RPMI8226 (cell line): ENCODE results near the gene GARS1.

Experiments used
- DNase-seq: peaks from one replicate; pipeline ENCODE4 v3.0.0-alpha.2; 2015

Gene GARS1

GRCh38 chr7:30657131-30657530 is 62.5 kb downstream of the GARS1 start:
- DNase-seq, result no peak

GRCh38 chr7:30658479-30659074 is 63.9 kb downstream of the GARS1 start:
- DNase-seq, result no peak

- no peak for DNase-seq
Measured at GRCh38 chr7:30659312-30659711, 64.6 kb downstream of the GARS1 start.

- DNase-seq, result no peak
Measured at GRCh38 chr7:30660331-30661255, 65.9 kb downstream of the GARS1 start.

GRCh38 chr7:30661926-30662325 is 67.2 kb downstream of the GARS1 start:
- no peak for DNase-seq

GRCh38 chr7:30662431-30662939 is 67.8 kb downstream of the GARS1 start:
- no peak for DNase-seq

GRCh38 chr7:30663414-30663813 is 68.7 kb downstream of the GARS1 start:
- DNase-seq, result no peak

GRCh38 chr7:30664184-30664885 is 69.7 kb downstream of the GARS1 start:
- DNase-seq, result no peak

GRCh38 chr7:30665043-30665442 is 70.4 kb downstream of the GARS1 start:
- DNase-seq, result no peak

GRCh38 chr7:30665449-30665848 is 70.8 kb downstream of the GARS1 start:
- no peak for DNase-seq

- no peak for DNase-seq
Measured at GRCh38 chr7:30667172-30667571, 72.5 kb downstream of the GARS1 start.

GRCh38 chr7:30668102-30668501 is 73.4 kb downstream of the GARS1 start:
- DNase-seq, result no peak

- peak; percentile 71 for DNase-seq
Measured at GRCh38 chr7:30671793-30672465, 77.3 kb downstream of the GARS1 start.

GRCh38 chr7:30674420-30674819 is 79.7 kb downstream of the GARS1 start:
- no peak for DNase-seq

GRCh38 chr7:30674876-30675275 is 80.2 kb downstream of the GARS1 start:
- DNase-seq, result no peak

- no peak for DNase-seq
Measured at GRCh38 chr7:30678805-30679204, 84.1 kb downstream of the GARS1 start.

GRCh38 chr7:30679664-30680063 is 85.0 kb downstream of the GARS1 start:
- no peak for DNase-seq

- no peak for DNase-seq
Measured at GRCh38 chr7:30681331-30681797, 86.7 kb downstream of the GARS1 start.

- no peak for DNase-seq
Measured at GRCh38 chr7:30681815-30682211, 87.1 kb downstream of the GARS1 start.

- no peak for DNase-seq
Measured at GRCh38 chr7:30682212-30683083, 87.8 kb downstream of the GARS1 start, which contains the start of gene CRHR2. Gene CRHR2 (minus strand): TSS chr7:30682456. CDS start chr7:30682280, 176 bp downstream.

- no peak for DNase-seq
Measured at GRCh38 chr7:30683306-30683705, 88.6 kb downstream of the GARS1 start.
